H9 (cell line): ENCODE results near the gene ZNF560. TPM values are rescaled to one million over a fixed set of nuclear protein-coding genes. Genes with fewer than 3 reads are reported as not detected.
"Not testable (repeated sequence)": the region's sequence is repeated elsewhere in the genome, so short reads cannot be mapped to it uniquely, and the experiment has no call there.

ENCODE experiments used
- DNase-seq: peaks from one replicate; pipeline ENCODE4 v3.0.0-alpha.2; 2017
- H2AFZ ChIP-seq: one replicate; pipeline ENCODE4 v1.6.1; 2013; ENCODE audit warnings: mild to moderate bottlenecking, low read length, control low read depth, moderate library complexity
- H2AK5ac ChIP-seq: 2 replicates; pipeline ENCODE4 v1.6.1; 2013; ENCODE audit warnings: low read length, control low read depth, mixed read lengths; ENCODE audit not compliant: insufficient read length
- H2BK120ac ChIP-seq: one replicate; pipeline ENCODE4 v1.6.1; 2013; ENCODE audit warnings: low read depth, mild to moderate bottlenecking, low read length, control low read depth, inconsistent platforms; ENCODE audit not compliant: poor library complexity, severe bottlenecking
- H2BK12ac ChIP-seq: 2 replicates; pipeline ENCODE4 v1.6.1; 2013; ENCODE audit warnings: low read length, control low read depth, mixed read lengths, low read depth; ENCODE audit not compliant: insufficient read length
- H2BK15ac ChIP-seq: 2 replicates; pipeline ENCODE4 v1.6.1; 2013; ENCODE audit warnings: low read depth, low read length, control low read depth
- H2BK20ac ChIP-seq: one replicate; pipeline ENCODE4 v1.6.1; 2013; ENCODE audit warnings: low read depth, mild to moderate bottlenecking, low read length, control low read depth, inconsistent platforms; ENCODE audit not compliant: poor library complexity, severe bottlenecking
- H2BK5ac ChIP-seq: 2 replicates; pipeline ENCODE4 v1.6.1; 2013; ENCODE audit warnings: low read length, control low read depth, mixed read lengths; ENCODE audit not compliant: insufficient read length
- H3K14ac ChIP-seq: 2 replicates; pipeline ENCODE4 v1.6.1; 2013; ENCODE audit warnings: low read length, control low read depth; ENCODE audit not compliant: insufficient read depth
- H3K18ac ChIP-seq: 2 replicates; pipeline ENCODE4 v1.6.1; 2013; ENCODE audit warnings: low read depth, mild to moderate bottlenecking, mixed read lengths, low read length, control low read depth; ENCODE audit not compliant: insufficient read length
- H3K23ac ChIP-seq: 2 replicates; pipeline ENCODE4 v1.6.1; 2013; ENCODE audit warnings: low read length, control low read depth, mixed read lengths, low read depth; ENCODE audit not compliant: insufficient read length
- H3K23me2 ChIP-seq: 2 replicates; pipeline ENCODE4 v1.6.1; 2013; ENCODE audit warnings: low read depth, mild to moderate bottlenecking, mixed read lengths, low read length, control low read depth; ENCODE audit not compliant: insufficient read length, poor library complexity, severe bottlenecking
- H3K27ac ChIP-seq: 2 replicates; pipeline ENCODE4 v1.5.1; 2013; ENCODE audit warnings: low read length, control low read depth, mixed read lengths, low read depth; ENCODE audit not compliant: insufficient read length
- H3K27me3 ChIP-seq: 2 replicates; pipeline ENCODE4 v1.6.1; 2013; ENCODE audit warnings: low read length, control low read depth, inconsistent platforms; ENCODE audit not compliant: insufficient read depth
- H3K4ac ChIP-seq: 2 replicates; pipeline ENCODE4 v1.6.1; 2013; ENCODE audit warnings: low read depth, mild to moderate bottlenecking, control low read depth, inconsistent platforms, low read length, moderate library complexity
- H3K4me1 ChIP-seq: 2 replicates; pipeline ENCODE4 v1.6.1; 2013; ENCODE audit warnings: low read length, control low read depth, inconsistent platforms; ENCODE audit not compliant: insufficient read depth
- H3K4me2 ChIP-seq: 2 replicates; pipeline ENCODE4 v1.6.1; 2013; ENCODE audit warnings: low read length, control low read depth, mixed read lengths; ENCODE audit not compliant: insufficient read length, insufficient read depth
- H3K56ac ChIP-seq: 2 replicates; pipeline ENCODE4 v1.6.1; 2013; ENCODE audit warnings: low read depth, mild to moderate bottlenecking, mixed read lengths, low read length, control low read depth; ENCODE audit not compliant: insufficient read length
- H3K79me1 ChIP-seq: 2 replicates; pipeline ENCODE4 v1.6.1; 2013; ENCODE audit warnings: low read depth, mild to moderate bottlenecking, moderate library complexity, low read length, control low read depth, inconsistent platforms; ENCODE audit not compliant: insufficient read depth, poor library complexity, severe bottlenecking
- H3K79me2 ChIP-seq: 2 replicates; pipeline ENCODE4 v1.6.1; 2013; ENCODE audit warnings: low read length, control low read depth, inconsistent platforms; ENCODE audit not compliant: insufficient read depth
- H3K9ac ChIP-seq: 2 replicates; pipeline ENCODE4 v1.6.1; 2013; ENCODE audit warnings: low read length, control low read depth, mixed read lengths; ENCODE audit not compliant: insufficient read length; ENCODE audit errors: extremely low read depth
- H3K9me3 ChIP-seq: one replicate; pipeline ENCODE4 v1.6.1; 2013; ENCODE audit warnings: low read depth, low read length, inconsistent platforms; ENCODE audit not compliant: control insufficient read depth
- H3T11ph ChIP-seq: one replicate; pipeline ENCODE4 v1.6.1; 2013; ENCODE audit warnings: mild to moderate bottlenecking, low read length, control low read depth, inconsistent platforms
- H4K20me1 ChIP-seq: one replicate; pipeline ENCODE4 v1.6.1; 2013; ENCODE audit not compliant: control insufficient read depth, insufficient read length, insufficient read depth
- H4K5ac ChIP-seq: 2 replicates; pipeline ENCODE4 v1.6.1; 2013; ENCODE audit warnings: low read depth, mild to moderate bottlenecking, mixed read lengths, low read length, control low read depth; ENCODE audit not compliant: insufficient read length
- H4K8ac ChIP-seq: replicated peaks from 2 replicates; pipeline ENCODE4 v1.6.1; 2013; ENCODE audit warnings: low read length, control low read depth, mixed read lengths, low read depth; ENCODE audit not compliant: insufficient read length
- H4K91ac ChIP-seq: 2 replicates; pipeline ENCODE4 v1.6.1; 2013; ENCODE audit warnings: low read depth, mild to moderate bottlenecking, moderate library complexity, mixed read lengths, low read length, control low read depth; ENCODE audit not compliant: insufficient read length
- H3K27ac Mint-ChIP-seq, 3 experiments: 2 replicates in 2 of 3; 3 replicates in 1 of 3; pipeline ENCODE4 v1.8.0; 2020 to 2021; ENCODE audit warnings: mixed read lengths in 3 of 3, mild to moderate bottlenecking in 1 of 3, moderate library complexity in 1 of 3
- H3K27me3 Mint-ChIP-seq: 2 replicates; pipeline ENCODE4 v1.8.0; 2021; ENCODE audit warnings: low read depth, mild to moderate bottlenecking, moderate library complexity, mixed read lengths
- H3K36me3 Mint-ChIP-seq, 3 experiments: 2 replicates in 2 of 3; 3 replicates in 1 of 3; pipeline ENCODE4 v1.8.0; 2020 to 2021; ENCODE audit warnings: low read depth in 3 of 3, mixed read lengths in 3 of 3; ENCODE audit not compliant: insufficient read depth in 1 of 3
- H3K4me1 Mint-ChIP-seq, 2 experiments: 2 replicates each; pipeline ENCODE4 v1.8.0; 2020; ENCODE audit warnings: mixed read lengths in 2 of 2
- H3K4me3 Mint-ChIP-seq, 2 experiments: 2 replicates in 1 of 2; 3 replicates in 1 of 2; pipeline ENCODE4 v1.8.0; 2020 to 2021; ENCODE audit warnings: mild to moderate bottlenecking in 2 of 2, mixed read lengths in 2 of 2, moderate library complexity in 1 of 2
- H3K9me3 Mint-ChIP-seq, 2 experiments: 2 replicates in 1 of 2; 3 replicates in 1 of 2; pipeline ENCODE4 v1.8.0; 2020; ENCODE audit warnings: mild to moderate bottlenecking in 2 of 2, mixed read lengths in 2 of 2, moderate library complexity in 1 of 2
- CTCF ChIP-seq: fragments of 200-600 bp; sonication (generic); conservative IDR thresholded peaks from 3 replicates; pipeline ENCODE4 v1.8.0; 2021; ENCODE audit warnings: antibody characterized with exemption, mild to moderate bottlenecking
- WGBS: extraction: QIAGEN DNeasy Blood & Tissue Kit; methylation state at CpG from one replicate; pipeline ENCODE4 v1.1.7; 2013; ENCODE audit warnings: missing lambda C conversion rate, low lambda C conversion rate, mixed read lengths; ENCODE audit not compliant: insufficient read length; ENCODE audit errors: extremely low coverage; 5-methylcytosine and 5-hydroxymethylcytosine counted together
- total RNA-seq: library from RNA; stranded (reverse); gene quantifications from 2 replicates; pipeline ENCODE4 v1.2.1, GENCODE V29; 2021

ZNF560 gene
- total RNA-seq, 1 experiment from 2014 or later, result not detected

GRCh38 chr19:9547870-9548269, 49.5 kb upstream of the ZNF560 start:
- no peak overlapping the region for H2BK120ac ChIP-seq
- no peak overlapping the region for H2AFZ ChIP-seq
- no peaks in the 10 kb centered on the region for H3K27me3 ChIP-seq
- H3T11ph ChIP-seq, result no peak overlapping the region
- Mint-ChIP-seq H3K27ac (no peak overlapping the region), H3K4me1 (no peaks in the 10 kb centered on the region), H3K4me3 (no peak overlapping the region), H3K36me3 (peaks cover 4 to 14% (median 11%) of the 10 kb centered on the region in 3 experiments; a peak in 6 of 7 replicates), H3K9me3 (peaks cover 25 to 40% of the 10 kb centered on the region in 2 experiments), H3K27me3 (peaks cover 5% of the 10 kb centered on the region)
- whole genome bisulfite sequencing, result no CpG with 5 or more reads among the region's 11 CpGs
- no peak for TF ChIP-seq CTCF
- no peaks in the 10 kb centered on the region for H3K79me1 ChIP-seq
- H3K18ac ChIP-seq, result no peak overlapping the region
- H3K4me1 ChIP-seq, result no peaks in the 10 kb centered on the region
- no peak overlapping the region for H3K4me2 ChIP-seq
- no peak overlapping the region for H3K9ac ChIP-seq
- H3K9me3 ChIP-seq, result peaks cover 13% of the 10 kb centered on the region
- no peak overlapping the region for H3K56ac ChIP-seq
- H2BK15ac ChIP-seq, result no peak overlapping the region
- no peak overlapping the region for H2BK12ac ChIP-seq
- H4K91ac ChIP-seq, result no peak overlapping the region
- no peak overlapping the region for H4K8ac ChIP-seq
- H4K5ac ChIP-seq, result no peak overlapping the region
- no peak overlapping the region for H2AK5ac ChIP-seq
- H3K79me2 ChIP-seq, result no peaks in the 10 kb centered on the region
- H3K4ac ChIP-seq, result no peak overlapping the region
- no peak overlapping the region for H2BK5ac ChIP-seq
- H3K27ac ChIP-seq, result no peak overlapping the region
- no peaks in the 10 kb centered on the region for H3K23me2 ChIP-seq
- H2BK20ac ChIP-seq, result no peak overlapping the region
- H3K23ac ChIP-seq, result no peak overlapping the region
- no peaks in the 10 kb centered on the region for H4K20me1 ChIP-seq
- no peak for DNase-seq
- no peak overlapping the region for H3K14ac ChIP-seq

GRCh38 chr19:9541281-9541680, 42.9 kb upstream of the ZNF560 start:
- no CpG with 5 or more reads among the region's 12 CpGs for WGBS
- not testable (repeated sequence) for H3K4me1 ChIP-seq, H3K4me1 Mint-ChIP-seq

More at GRCh38 chr19:9541281-9541680, 42.9 kb upstream of the ZNF560 start:
- H3K27me3 Mint-ChIP-seq, H3K9ac ChIP-seq, H2BK15ac ChIP-seq, H4K8ac ChIP-seq, H2BK120ac ChIP-seq, H3K4me2 ChIP-seq, H3K23ac ChIP-seq, H3K27ac ChIP-seq, H2AFZ ChIP-seq, H3T11ph ChIP-seq, H4K5ac ChIP-seq, H4K20me1 ChIP-seq, H3K27me3 ChIP-seq, H4K91ac ChIP-seq, DNase-seq, H2BK12ac ChIP-seq, H3K9me3 ChIP-seq, H3K27ac Mint-ChIP-seq, H3K79me2 ChIP-seq, H3K4ac ChIP-seq, H2AK5ac ChIP-seq, H3K23me2 ChIP-seq, H2BK5ac ChIP-seq, H3K18ac ChIP-seq, H3K79me1 ChIP-seq, H2BK20ac ChIP-seq, H3K4me3 Mint-ChIP-seq, H3K56ac ChIP-seq, H3K14ac ChIP-seq: not testable (repeated sequence)
- Mint-ChIP-seq H3K9me3 (peaks cover 33 to 41% of the 10 kb centered on the region in 2 experiments), H3K36me3 (peaks cover 14 to 21% (median 17%) of the 10 kb centered on the region in 3 experiments)
